Urinary bladder (tissue), 4 donors: ENCODE measurements around the gene ASAH2B. TPM values are rescaled to one million over a fixed set of nuclear protein-coding genes. Genes with fewer than 3 reads are reported as not detected.
"Not testable (repeated sequence)": the region's sequence is repeated elsewhere in the genome, so short reads cannot be mapped to it uniquely, and the experiment has no call there.

ENCODE experiments used
- DNase-seq: peaks from one replicate; pipeline ENCODE4 v3.0.0-alpha.2; 2015; ENCODE audit errors: extremely low spot score
- H3K27ac ChIP-seq: one replicate; pipeline ENCODE4 v1.5.1; 2013; ENCODE audit warnings: low read depth, mild to moderate bottlenecking, moderate library complexity
- H3K36me3 ChIP-seq: one replicate; pipeline ENCODE4 v1.6.1; 2013; ENCODE audit warnings: mild to moderate bottlenecking, moderate library complexity; ENCODE audit not compliant: insufficient read depth
- H3K4me1 ChIP-seq: one replicate; pipeline ENCODE4 v1.6.1; 2013; ENCODE audit warnings: mild to moderate bottlenecking, moderate library complexity; ENCODE audit not compliant: insufficient read depth
- H3K4me3 ChIP-seq: one replicate; pipeline ENCODE4 v1.5.1; 2013; ENCODE audit warnings: low read depth, low read length
- WGBS: extraction: QIAGEN DNeasy Blood & Tissue Kit; methylation state at CpG from one replicate; pipeline ENCODE4 v1.1.7; 2013; 5-methylcytosine and 5-hydroxymethylcytosine counted together
- polyA plus RNA-seq: library from polyadenylated mRNA; stranded (reverse); fragments of 200-250 nt; gene quantifications from one replicate; pipeline ENCODE4 v1.2.3, GENCODE V29; 2013
- total RNA-seq: library from RNA; depleted of rRNA; stranded (reverse); fragments of >200 nt; gene quantifications from one replicate; pipeline ENCODE4 v1.2.3, GENCODE V29; 2014
- donor health status: healthy with polysubstance abuse.
- donor health status: healthy.

Gene ASAH2B
- total and polyA plus RNA-seq, 2 donors, result 2.1 to 5.2 TPM

DNA sequence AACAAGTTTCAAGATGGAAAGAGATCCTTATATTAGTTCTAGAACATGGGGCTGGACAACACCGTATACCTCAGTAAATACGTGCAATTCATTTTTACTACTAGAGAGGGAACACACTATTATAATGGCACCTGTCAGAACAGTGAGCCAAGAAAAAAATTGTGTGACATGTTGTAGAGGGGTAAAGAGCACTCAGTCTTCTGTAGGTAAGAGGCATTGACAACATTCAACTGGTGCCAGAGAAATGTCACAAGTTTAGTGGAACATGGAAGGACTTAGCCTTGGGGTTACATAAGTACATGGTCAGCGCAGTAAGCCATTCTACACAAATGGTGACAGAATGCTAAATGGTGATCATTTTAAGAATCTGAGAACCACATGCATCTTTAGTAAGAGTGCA is 32.3 kb downstream of the ASAH2B start:
- 95% methylated on average over 3 of the region's 3 CpGs for WGBS
- H3K36me3 ChIP-seq, H3K4me1 ChIP-seq, H3K27ac ChIP-seq, DNase-seq, H3K4me3 ChIP-seq: not testable (repeated sequence)

DNA sequence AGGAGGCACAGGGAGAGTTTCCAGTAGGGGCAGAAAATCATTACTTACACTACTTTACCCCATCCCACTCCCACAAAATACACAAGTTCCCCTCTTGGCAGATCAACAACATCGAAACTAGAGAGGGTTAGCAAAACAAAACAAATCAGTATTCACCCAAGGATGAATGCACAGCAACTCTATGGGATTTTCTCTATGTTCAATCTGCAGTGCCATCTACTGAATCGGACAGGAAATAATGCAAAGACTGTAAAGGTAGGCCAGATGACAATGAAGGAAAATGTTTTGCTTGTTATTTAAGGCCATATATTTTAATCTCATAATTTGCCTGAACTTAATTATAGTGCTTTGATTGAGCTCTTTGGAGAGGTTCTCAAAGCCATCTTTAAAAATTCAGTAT is 35.1 kb downstream of the ASAH2B start:
- WGBS, result 53% methylated on average over 2 of the region's 2 CpGs
- not testable (repeated sequence) for H3K27ac ChIP-seq

DNA sequence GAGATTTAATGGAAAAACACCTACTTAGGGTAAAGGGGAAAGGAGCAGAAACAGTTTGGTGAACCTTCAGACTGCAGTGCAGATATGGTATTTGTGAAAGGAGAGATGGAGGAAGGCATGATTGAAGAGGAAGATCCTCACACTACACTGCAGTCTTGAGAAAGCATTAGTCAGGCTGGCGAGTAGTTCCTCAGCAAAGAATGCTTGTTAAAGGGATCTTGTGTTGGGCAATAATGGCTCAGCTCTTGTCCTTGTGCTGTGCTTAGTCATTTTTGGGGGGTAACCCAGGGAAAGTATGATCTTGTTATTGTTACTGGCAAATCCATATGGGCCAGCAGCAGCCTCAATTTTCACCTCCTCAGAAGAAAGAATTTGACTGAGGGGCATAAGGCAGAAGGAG is 40.3 kb downstream of the ASAH2B start:
- H3K36me3 ChIP-seq, H3K4me1 ChIP-seq, H3K4me3 ChIP-seq, H3K27ac ChIP-seq, DNase-seq: not testable (repeated sequence)
- WGBS, result 81% methylated on average over 1 of the region's 1 CpG

More for the DNA sequence above, 35.1 kb downstream of the ASAH2B start:
- not testable (repeated sequence) for H3K4me3 ChIP-seq, H3K4me1 ChIP-seq, H3K36me3 ChIP-seq, DNase-seq

DNA sequence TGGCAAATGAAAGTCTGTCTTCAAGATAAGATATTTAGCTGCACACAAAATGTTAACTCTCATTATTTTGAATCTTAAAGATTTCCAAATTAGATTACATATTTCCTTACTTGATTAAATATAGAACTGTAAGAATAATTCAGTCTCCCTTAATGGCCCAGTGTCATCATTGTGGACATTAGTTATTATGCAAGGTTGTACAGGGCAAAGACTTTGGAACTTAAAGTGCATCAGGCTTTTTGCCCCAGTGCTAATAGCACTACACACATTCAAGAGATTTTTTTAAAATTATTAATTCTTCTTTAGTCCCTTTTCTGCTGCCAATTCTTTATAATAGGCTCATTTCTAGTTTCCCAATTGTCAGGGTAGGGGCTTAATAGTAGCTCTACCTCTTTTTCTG is 42.3 kb downstream of the ASAH2B start:
- not testable (repeated sequence) for DNase-seq, H3K27ac ChIP-seq, H3K36me3 ChIP-seq, H3K4me1 ChIP-seq, H3K4me3 ChIP-seq

DNA sequence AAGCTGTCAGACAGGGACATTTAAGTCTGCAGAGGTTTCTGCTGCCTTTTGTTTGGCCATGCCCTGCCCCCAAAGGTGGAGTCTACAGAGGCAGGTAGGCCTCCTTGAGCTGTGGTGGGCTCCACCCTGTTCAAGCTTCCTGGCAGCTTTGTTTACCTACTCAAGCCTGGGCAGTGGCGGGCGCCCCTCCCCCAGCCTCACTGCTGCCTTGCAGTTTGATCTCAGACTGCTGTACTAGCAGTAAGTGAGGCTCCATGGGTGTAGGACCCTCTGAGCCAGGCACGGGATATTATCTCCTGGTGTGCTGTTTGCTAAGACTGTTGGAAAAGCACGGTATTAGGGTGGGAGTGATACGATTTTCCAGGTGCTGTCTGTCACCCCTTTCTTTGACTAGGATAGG is 48.2 kb downstream of the ASAH2B start:
- not testable (repeated sequence) for DNase-seq, H3K4me3 ChIP-seq, H3K27ac ChIP-seq, H3K36me3 ChIP-seq, H3K4me1 ChIP-seq
- 53% methylated on average over 5 of the region's 5 CpGs for WGBS

DNA sequence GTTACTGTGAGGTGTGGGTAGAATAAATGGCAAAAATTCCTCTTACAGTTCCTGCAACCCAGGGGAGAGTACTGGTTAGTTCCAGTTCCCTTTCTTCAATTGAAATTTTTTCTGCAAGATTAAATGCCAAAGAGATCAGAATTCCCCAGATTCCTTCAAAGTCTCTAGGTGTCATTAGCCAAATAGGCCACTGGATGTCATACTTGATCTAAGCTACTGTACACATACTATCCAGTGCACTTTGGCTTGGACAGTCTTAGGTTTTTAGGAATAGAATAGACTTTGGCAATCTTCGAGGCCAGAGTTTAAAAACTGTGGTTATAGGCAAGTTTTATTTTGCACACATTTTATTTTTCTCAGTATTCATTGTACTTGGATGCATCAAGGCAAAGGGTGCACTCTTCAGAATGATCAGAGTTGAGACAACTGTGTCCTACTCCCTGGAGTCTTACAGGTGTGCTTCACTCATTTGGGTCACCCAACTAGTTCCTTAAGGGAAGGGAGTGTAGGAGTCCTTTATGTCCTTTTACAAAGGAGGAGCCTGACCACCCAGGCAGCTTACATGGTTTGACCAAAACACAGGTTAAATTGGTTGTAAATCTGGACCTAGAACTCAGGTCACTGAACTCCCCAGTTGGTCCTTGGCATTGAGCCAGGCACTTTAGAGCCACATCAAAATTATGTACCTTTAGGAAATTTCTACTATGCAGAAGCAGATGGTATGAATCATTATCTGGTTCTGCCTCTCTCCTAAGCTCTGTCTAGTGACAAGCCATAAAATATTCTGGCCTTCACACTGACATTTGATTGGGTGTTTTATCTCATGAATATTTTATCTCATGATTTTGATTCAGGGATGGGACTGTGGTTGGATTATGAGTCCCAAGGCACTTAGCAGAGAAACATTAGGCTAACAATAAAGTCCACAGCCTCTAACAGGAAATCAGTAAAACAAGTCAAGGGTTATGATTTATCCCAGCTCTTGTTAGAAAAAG is 49.5 kb downstream of the ASAH2B start:
- Histone ChIP-seq H3K36me3 (no peaks in the 10 kb centered on the region), H3K4me1 (no peaks in the 10 kb centered on the region)
- WGBS, result 43% methylated on average over 1 of the region's 1 CpG

DNA sequence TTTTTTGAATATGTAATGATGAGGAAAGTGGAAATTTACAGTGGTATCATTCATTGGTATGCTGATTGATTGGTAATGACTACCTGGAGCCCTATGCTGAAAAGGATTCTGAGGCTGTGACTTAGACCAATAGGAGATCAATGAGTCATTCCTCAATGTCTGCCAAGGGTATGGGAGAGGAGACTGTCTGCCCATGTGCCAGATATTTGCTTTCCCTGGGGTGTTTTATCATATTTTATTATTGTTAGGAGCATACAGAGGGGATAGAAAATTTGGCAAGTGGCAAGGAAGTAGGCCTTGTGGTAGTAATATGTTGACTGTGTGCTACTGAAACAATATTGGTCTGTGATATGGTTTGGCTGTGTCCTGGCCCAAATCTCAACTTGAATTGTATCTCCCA is 54.8 kb downstream of the ASAH2B start:
- Histone ChIP-seq H3K36me3 (no peaks in the 10 kb centered on the region), H3K4me3 (no peak overlapping the region), H3K4me1 (no peaks in the 10 kb centered on the region), H3K27ac (no peak overlapping the region)
- no peak for DNase-seq

More for the DNA sequence above, 49.5 kb downstream of the ASAH2B start:
- DNase-seq, result no peak
- Histone ChIP-seq H3K4me3 (no peak overlapping the region), H3K27ac (no peak overlapping the region)

DNA sequence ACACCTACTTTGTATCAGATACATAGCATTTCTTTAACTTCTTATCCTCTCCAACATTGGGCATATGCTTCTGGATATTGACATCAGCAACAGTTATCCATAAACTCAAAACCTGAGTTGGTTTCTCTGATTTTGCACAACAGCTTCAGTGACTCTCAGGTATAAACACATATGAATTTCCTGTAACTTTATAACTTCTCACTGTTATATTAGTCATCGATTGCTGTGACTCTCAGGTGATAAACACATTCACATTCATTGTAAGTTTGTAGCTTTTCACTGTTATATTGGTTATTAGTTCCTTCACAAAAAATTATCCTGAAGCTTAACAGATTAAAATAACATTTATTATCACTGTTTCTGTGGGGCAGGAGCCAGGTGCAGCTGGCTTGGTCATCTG is 57.0 kb downstream of the ASAH2B start:
- DNase-seq, result no peak

DNA sequence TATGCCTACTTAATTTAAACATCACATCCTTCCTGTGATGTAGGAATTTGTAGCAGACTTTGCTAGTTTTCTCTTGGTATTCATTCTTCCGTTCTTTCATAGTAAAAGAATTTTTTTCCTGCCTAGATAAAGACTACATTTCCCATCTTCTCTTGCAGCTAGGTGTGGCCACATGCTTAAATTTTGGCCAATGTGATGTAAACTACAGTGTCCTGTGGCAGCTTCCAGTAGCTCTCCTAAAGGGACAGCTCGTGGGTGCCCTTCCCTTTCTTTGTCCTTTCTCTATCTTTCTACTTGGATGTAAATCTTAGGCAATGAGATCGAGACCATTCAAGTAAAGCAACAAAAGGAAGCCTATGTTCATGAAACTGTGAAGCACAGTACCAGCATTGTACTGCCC is 58.6 kb downstream of the ASAH2B start:
- WGBS, result 67% methylated on average over 3 of the region's 3 CpGs
- no peaks in the 10 kb centered on the region for H3K36me3 ChIP-seq
- no peak overlapping the region for H3K4me3 ChIP-seq
- no peak overlapping the region for H3K27ac ChIP-seq
- DNase-seq, result no peak
- no peaks in the 10 kb centered on the region for H3K4me1 ChIP-seq

More for the DNA sequence above, 57.0 kb downstream of the ASAH2B start:
- WGBS, result 95% methylated on average over 1 of the region's 1 CpG
- Histone ChIP-seq H3K36me3 (no peaks in the 10 kb centered on the region), H3K4me1 (no peaks in the 10 kb centered on the region), H3K27ac (no peak overlapping the region), H3K4me3 (no peak overlapping the region)

DNA sequence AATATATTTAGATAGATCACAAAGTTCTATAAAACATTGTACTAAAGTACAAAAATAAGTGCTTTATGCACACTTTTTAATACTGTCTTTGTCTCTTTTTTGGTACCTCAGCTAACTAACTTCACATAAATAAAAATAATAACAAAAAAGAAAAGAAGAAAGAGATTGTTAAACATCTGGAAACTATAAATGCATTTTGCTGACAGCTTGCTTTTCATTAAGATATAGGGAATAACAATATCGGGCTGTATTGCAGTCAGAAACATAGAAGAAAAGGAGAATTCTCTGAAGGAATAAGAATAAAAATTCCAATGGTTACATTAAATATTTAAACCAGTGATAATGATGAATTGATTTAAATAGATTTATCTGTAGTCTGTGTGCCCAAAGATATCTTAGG is 59.9 kb downstream of the ASAH2B start:
- Histone ChIP-seq H3K4me1 (no peaks in the 10 kb centered on the region), H3K4me3 (no peak overlapping the region), H3K27ac (no peak overlapping the region), H3K36me3 (no peaks in the 10 kb centered on the region)
- 65% methylated on average over 1 of the region's 1 CpG for WGBS
- DNase-seq, result no peak

DNA sequence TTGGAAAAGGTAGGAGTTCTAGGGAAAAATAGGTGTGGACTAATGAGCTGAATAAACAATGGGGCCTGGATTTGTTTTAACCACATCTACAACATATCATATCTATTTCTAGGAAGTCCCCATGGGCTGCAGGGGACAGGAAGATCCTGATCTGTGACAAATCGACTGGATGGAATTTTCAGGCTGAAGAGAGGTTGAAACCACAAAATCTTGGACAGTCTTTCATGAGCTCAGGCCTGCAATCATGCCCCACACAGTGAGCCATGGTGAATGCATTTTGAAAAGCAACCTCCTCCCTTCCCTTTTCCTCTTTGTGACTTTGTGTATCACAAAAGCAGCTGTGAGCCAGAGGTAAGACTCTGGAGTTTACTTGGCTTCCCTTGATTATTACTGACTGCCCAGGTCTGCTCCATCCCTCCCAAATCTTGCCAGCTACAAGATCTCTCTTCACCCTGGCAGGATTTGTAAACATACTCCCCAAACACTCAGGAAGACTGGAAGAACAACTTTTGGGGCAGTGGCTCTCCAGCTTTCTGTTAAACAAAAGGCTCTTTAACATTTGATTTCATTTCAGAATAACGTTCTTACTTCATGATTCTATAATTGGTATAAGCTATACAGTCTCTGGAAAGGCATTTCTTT is 66.4 kb downstream of the ASAH2B start:
- WGBS, result 35% methylated on average over 2 of the region's 2 CpGs
- no peaks in the 10 kb centered on the region for H3K4me1 ChIP-seq
- DNase-seq, result no peak
- H3K27ac ChIP-seq, result no peak overlapping the region
- H3K4me3 ChIP-seq, result no peak overlapping the region
- no peaks in the 10 kb centered on the region for H3K36me3 ChIP-seq

DNA sequence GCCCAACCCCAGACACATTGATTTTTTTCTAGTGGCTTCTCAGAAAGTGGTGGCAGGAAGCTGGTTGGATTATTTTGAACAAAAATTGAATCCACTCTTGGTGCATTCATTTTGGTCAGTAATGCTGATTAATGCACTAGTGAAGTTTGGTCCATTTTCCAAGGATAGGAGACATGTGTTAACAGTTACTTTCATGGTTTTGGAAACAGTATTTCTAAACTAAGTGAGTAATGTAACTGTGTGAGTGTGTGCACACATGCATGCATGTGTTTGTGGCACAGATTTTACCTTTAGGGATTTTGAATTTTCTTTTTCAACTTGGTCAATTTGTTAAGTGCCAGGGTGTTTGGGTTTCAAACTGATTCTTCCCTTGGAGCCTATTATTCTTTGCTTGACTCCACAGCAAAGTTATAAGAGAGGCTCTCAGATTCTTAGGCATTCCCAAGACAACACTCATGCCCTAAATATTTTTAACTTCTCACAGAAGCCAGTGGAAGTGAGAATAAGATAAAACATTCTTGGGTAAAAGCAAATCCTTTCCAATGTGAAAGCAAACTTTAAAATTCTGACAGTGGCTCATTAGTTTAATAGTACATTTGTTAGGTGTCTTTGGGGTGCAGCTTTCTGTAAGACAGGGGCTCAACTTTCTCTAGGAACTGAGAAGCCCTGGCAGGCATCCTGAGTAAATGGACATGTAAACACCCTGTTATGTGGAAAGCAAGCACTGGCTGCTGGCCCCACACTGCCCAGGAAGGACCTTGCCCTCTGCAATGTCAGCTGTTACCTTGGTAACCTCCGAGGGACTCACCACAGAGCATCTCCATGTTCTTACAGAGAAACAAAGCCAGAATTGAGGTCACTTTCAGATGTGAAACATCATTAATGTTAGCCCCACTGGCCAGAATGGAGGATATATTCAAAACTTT is 68.4 kb downstream of the ASAH2B start:
- H3K27ac ChIP-seq, result no peak overlapping the region
- H3K36me3 ChIP-seq, result no peaks in the 10 kb centered on the region
- no peak for DNase-seq
- 27% methylated on average over 1 of the region's 1 CpG for WGBS
- H3K4me1 ChIP-seq, result no peaks in the 10 kb centered on the region
- H3K4me3 ChIP-seq, result no peak overlapping the region
